Measurements from ENCODE around the gene KPNA3. TPM values are rescaled to one million over a fixed set of nuclear protein-coding genes. Genes with fewer than 3 reads are reported as not detected.

Gene KPNA3
- total RNA-seq, 1 experiment from 2014 or later: 49.7 TPM

DNA sequence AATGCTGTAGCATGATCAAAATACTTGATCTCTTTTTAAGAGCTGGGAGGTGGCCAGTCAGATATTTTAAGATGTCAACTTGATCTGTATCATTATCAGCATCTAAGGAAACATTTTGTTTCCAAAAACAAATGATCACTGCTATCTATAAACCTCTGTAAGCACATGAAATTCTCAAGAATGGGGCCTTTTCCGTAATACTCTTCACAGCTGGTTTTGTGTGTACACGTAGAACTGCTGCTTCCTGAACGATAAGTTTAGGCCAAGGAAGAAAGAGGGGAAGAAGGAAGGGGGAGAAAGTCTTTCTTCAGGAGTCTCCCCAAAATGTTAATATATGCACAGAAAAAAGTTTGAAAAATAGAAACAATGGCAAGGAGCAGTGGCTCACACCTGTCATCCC, 138.5 kb downstream of the KPNA3 start:
- Histone ChIP-seq H3K9ac (ENCODE audit: extremely low read depth, insufficient read length, low read length) (no peak overlapping the region), H3K79me2 (ENCODE audit: insufficient read depth, low read length) (no peaks in the 10 kb centered on the region), H2BK20ac (ENCODE audit: low read depth, low read length, poor library complexity, severe bottlenecking) (no peak overlapping the region), H3K9me3 (ENCODE audit: control insufficient read depth, low read depth, low read length) (no peaks in the 10 kb centered on the region), H3K18ac (ENCODE audit: insufficient read length, low read depth, low read length) (no peak overlapping the region), H3K27me3 (ENCODE audit: insufficient read depth, low read length) (no peaks in the 10 kb centered on the region), H2AFZ (ENCODE audit: low read length) (no peak overlapping the region), H3K14ac (ENCODE audit: insufficient read depth, low read length) (no peak overlapping the region), H4K8ac (replicated peaks; ENCODE audit: insufficient read length, low read depth, low read length) (no peak overlapping the region), H2BK12ac (ENCODE audit: insufficient read length, low read depth, low read length) (no peak overlapping the region), H3K23me2 (ENCODE audit: insufficient read length, low read depth, low read length, poor library complexity, severe bottlenecking) (no peaks in the 10 kb centered on the region), H2AK5ac (ENCODE audit: insufficient read length, low read length) (no peak overlapping the region), H2BK15ac (ENCODE audit: low read depth, low read length) (no peak overlapping the region), H2BK5ac (ENCODE audit: insufficient read length, low read length) (no peak overlapping the region), H3K4ac (ENCODE audit: low read depth, low read length) (no peak overlapping the region), H3K23ac (ENCODE audit: insufficient read length, low read depth, low read length) (no peak overlapping the region), H4K91ac (ENCODE audit: insufficient read length, low read depth, low read length) (no peak overlapping the region), H3K79me1 (ENCODE audit: insufficient read depth, low read depth, low read length, poor library complexity, severe bottlenecking) (no peaks in the 10 kb centered on the region), H2BK120ac (ENCODE audit: low read depth, low read length, poor library complexity, severe bottlenecking) (no peak overlapping the region), H3K4me2 (ENCODE audit: insufficient read depth, insufficient read length, low read length) (no peak overlapping the region), H4K5ac (ENCODE audit: insufficient read length, low read depth, low read length) (no peak overlapping the region), H3T11ph (ENCODE audit: low read length) (no peak overlapping the region), H4K20me1 (ENCODE audit: control insufficient read depth, insufficient read depth, insufficient read length) (no peaks in the 10 kb centered on the region), H3K4me1 (ENCODE audit: insufficient read depth, low read length) (no peaks in the 10 kb centered on the region; the same call in 1 of the 2 replicates), H3K56ac (ENCODE audit: insufficient read length, low read depth, low read length) (no peak overlapping the region), H3K27ac (ENCODE audit: insufficient read length, low read depth, low read length) (no peak overlapping the region)
- TF ChIP-seq, protein P1, sequence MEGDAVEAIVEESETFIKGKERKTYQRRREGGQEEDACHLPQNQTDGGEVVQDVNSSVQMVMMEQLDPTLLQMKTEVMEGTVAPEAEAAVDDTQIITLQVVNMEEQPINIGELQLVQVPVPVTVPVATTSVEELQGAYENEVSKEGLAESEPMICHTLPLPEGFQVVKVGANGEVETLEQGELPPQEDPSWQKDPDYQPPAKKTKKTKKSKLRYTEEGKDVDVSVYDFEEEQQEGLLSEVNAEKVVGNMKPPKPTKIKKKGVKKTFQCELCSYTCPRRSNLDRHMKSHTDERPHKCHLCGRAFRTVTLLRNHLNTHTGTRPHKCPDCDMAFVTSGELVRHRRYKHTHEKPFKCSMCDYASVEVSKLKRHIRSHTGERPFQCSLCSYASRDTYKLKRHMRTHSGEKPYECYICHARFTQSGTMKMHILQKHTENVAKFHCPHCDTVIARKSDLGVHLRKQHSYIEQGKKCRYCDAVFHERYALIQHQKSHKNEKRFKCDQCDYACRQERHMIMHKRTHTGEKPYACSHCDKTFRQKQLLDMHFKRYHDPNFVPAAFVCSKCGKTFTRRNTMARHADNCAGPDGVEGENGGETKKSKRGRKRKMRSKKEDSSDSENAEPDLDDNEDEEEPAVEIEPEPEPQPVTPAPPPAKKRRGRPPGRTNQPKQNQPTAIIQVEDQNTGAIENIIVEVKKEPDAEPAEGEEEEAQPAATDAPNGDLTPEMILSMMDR (conservative IDR thresholded peaks at IDR 0.05): no peak
- Mint-ChIP-seq H3K27me3 (ENCODE audit: low read depth) (no peaks in the 10 kb centered on the region), H3K9me3 (no peaks in the 10 kb centered on the region), H3K4me3 (no peak overlapping the region), H3K4me1 (peaks cover 6 to 21% of the 10 kb centered on the region in 2 experiments), H3K36me3 (ENCODE audit: insufficient read depth in 1 of 3, low read depth in 3 of 3) (peaks cover 0 to 8% (median 2%) of the 10 kb centered on the region in 3 experiments; a peak in 3 of 7 replicates), H3K27ac (no peak overlapping the region)
- no CpG with 5 or more reads among the region's 3 CpGs for WGBS (ENCODE audit: extremely low coverage, insufficient read length, low lambda C conversion rate)
- no peak for DNase-seq
